Keratinocyte (primary cell): ENCODE measurements around the gene APBB2.

Source experiments
- EZH2 ChIP-seq: IDR thresholded peaks from one replicate; pipeline ENCODE4 v1.6.1; 2012; ENCODE audit warnings: inconsistent platforms, mild to moderate bottlenecking, low read length, moderate library complexity
- TF ChIP-seq, protein P1 (sequence below), 3 experiments: IDR thresholded peaks in 1 of 3; conservative IDR thresholded peaks in 1 of 3; optimal IDR thresholded peaks in 1 of 3; 2 replicates in 2 of 3; 3 replicates in 1 of 3; pipeline versions ENCODE3 to v1.5.1; 2011; ENCODE audit warnings: low read length in 3 of 3, mild to moderate bottlenecking in 3 of 3, moderate library complexity in 2 of 3, control low read depth in 1 of 3, inconsistent platforms in 1 of 3; ENCODE audit not compliant: insufficient read depth in 2 of 3; ENCODE audit errors: extremely low read depth in 1 of 3

DNA sequence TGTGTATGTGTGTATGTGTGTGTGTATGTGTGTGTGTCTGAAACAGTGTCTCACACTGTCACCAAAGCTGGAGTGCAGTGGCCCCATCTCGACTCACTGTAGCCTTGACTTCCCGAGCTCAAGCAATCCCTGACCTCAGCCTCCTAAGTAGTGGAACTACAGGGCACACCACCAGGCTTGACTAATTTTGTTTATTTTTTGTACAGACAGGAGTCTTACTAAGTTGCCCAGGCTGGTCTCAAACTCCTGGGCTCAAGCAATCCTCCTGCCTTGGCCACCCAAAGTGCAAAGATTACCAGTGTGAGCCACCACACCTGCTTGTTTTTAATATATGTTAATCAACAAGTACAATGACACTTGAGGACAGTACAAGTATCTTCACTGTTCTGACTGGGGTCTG, 92.4 kb downstream of the APBB2 start:
- TF ChIP-seq, protein P1, sequence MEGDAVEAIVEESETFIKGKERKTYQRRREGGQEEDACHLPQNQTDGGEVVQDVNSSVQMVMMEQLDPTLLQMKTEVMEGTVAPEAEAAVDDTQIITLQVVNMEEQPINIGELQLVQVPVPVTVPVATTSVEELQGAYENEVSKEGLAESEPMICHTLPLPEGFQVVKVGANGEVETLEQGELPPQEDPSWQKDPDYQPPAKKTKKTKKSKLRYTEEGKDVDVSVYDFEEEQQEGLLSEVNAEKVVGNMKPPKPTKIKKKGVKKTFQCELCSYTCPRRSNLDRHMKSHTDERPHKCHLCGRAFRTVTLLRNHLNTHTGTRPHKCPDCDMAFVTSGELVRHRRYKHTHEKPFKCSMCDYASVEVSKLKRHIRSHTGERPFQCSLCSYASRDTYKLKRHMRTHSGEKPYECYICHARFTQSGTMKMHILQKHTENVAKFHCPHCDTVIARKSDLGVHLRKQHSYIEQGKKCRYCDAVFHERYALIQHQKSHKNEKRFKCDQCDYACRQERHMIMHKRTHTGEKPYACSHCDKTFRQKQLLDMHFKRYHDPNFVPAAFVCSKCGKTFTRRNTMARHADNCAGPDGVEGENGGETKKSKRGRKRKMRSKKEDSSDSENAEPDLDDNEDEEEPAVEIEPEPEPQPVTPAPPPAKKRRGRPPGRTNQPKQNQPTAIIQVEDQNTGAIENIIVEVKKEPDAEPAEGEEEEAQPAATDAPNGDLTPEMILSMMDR (optimal IDR thresholded peaks at IDR 0.05 in 1 of 3, IDR thresholded peaks at IDR 0.05 in 1 of 3, conservative IDR thresholded peaks at IDR 0.05 in 1 of 3; ENCODE audit: extremely low read depth in 1 of 3, insufficient read depth in 2 of 3, low read length in 3 of 3) = no peak
- TF ChIP-seq EZH2 = no peak
